HCT116 (cell line): Measurements from ENCODE around the gene PANK3. TPM values are rescaled to one million over a fixed set of nuclear protein-coding genes. Genes with fewer than 3 reads are reported as not detected.

Experiments
- ATAC-seq: fragments of 200-7000 bp; cut with Tn5 transposase; 2 replicates; pipeline ENCODE4 v1.9.1; 2020; ENCODE audit warnings: mild to moderate bottlenecking, moderate library complexity
- BruUV-seq: library from RNA; stranded (reverse); fragments of 400-500 nt; replicated peaks from 2 replicates; lab custom pipeline; 2021; lab: Mats Ljungman, UMichigan
- CTCF ChIA-PET: fragments of 300-600 bp; sonication (Branson Sonifier 250); formaldehyde crosslinking; loops from one replicate; lab custom pipeline; 2021; ENCODE audit warnings: antibody characterized with exemption; lab: Charles Lee
- POLR2A ChIA-PET: fragments of 300-600, 350-600 bp; sonication (Branson Sonifier 250); formaldehyde crosslinking; loops from one replicate; lab custom pipeline; 2021; ENCODE audit warnings: antibody characterized with exemption; lab: Charles Lee
- RAD21 ChIA-PET, 2 experiments: fragments of 300-600 bp; sonication (Branson Sonifier 250); formaldehyde crosslinking; loops; one replicate each; lab custom pipeline; 2023; ENCODE audit warnings: low total read pairs in 2 of 2; ENCODE audit not compliant: uncharacterized antibody in 2 of 2, unreplicated experiment in 2 of 2, low non-redundant PET in 1 of 2; lab: Charles Lee
- DNase-seq: peaks from one replicate; pipeline ENCODE4 v3.0.0-alpha.2; 2010; ENCODE audit warnings: low read depth, low spot score
- H2AFZ ChIP-seq: fragments of 200-600 bp; shearing (Covaris generic), sonication (generic); 2 replicates; pipeline ENCODE4 v1.6.1; 2017; ENCODE audit warnings: low read depth, mixed run types, mixed read lengths, antibody characterized with exemption, low read length; ENCODE audit not compliant: poor library complexity, severe bottlenecking
- H3K27ac ChIP-seq: 2 replicates; pipeline ENCODE4 v1.5.1; 2012; ENCODE audit warnings: low read depth, low read length
- H3K27me3 ChIP-seq: fragments of 200-600 bp; sonication (generic); 2 replicates; pipeline ENCODE4 v1.6.1; 2016; ENCODE audit warnings: mixed run types, low read length, mixed read lengths; ENCODE audit not compliant: insufficient read depth
- H3K36me3 ChIP-seq, 2 experiments: fragments of 200-500 bp in 1 of 2; fragments of 200-600 bp in 1 of 2; sonication (Bioruptor generic) in 1 of 2; sonication (generic) in 1 of 2; 2 replicates each; pipeline versions ENCODE4 v1.5.1 to v1.6.1; 2014 to 2016; ENCODE audit warnings: low read length in 2 of 2, inconsistent platforms in 1 of 2, mixed read lengths in 1 of 2, mixed run types in 1 of 2; ENCODE audit not compliant: insufficient read depth in 2 of 2, control insufficient read depth in 1 of 2
- H3K4me1 ChIP-seq, 2 experiments: fragments of 200-600 bp in 1 of 2; sonication (generic) in 1 of 2; 2 replicates each; pipeline versions ENCODE4 v1.5.1 to v1.6.1; 2012 to 2017; ENCODE audit warnings: low read length in 2 of 2, inconsistent platforms in 1 of 2, mild to moderate bottlenecking in 1 of 2, mixed read lengths in 1 of 2, mixed run types in 1 of 2, moderate library complexity in 1 of 2; ENCODE audit not compliant: insufficient read depth in 2 of 2, control insufficient read depth in 1 of 2
- H3K4me2 ChIP-seq: fragments of 200-600 bp; sonication (generic); 2 replicates; pipeline ENCODE4 v1.6.1; 2017; ENCODE audit warnings: mixed run types, low read length, mixed read lengths
- H3K4me3 ChIP-seq, 2 experiments: fragments of 200-600 bp in 1 of 2; sonication (generic) in 1 of 2; replicated peaks in 1 of 2; 2 replicates each; pipeline ENCODE4 v1.5.1; 2011 to 2016; ENCODE audit warnings: low read length in 2 of 2, control low read depth in 1 of 2, low read depth in 1 of 2, mild to moderate bottlenecking in 1 of 2, mixed read lengths in 1 of 2, mixed run types in 1 of 2
- H3K79me2 ChIP-seq: fragments of 200-600 bp; sonication (generic); 2 replicates; pipeline ENCODE4 v1.6.1; 2017; ENCODE audit warnings: mild to moderate bottlenecking, mixed run types, low read length, moderate library complexity, mixed read lengths; ENCODE audit not compliant: insufficient read depth
- H3K9ac ChIP-seq: fragments of 200-600 bp; sonication (generic); 2 replicates; pipeline ENCODE4 v1.6.1; 2016; ENCODE audit warnings: low read length, mixed read lengths
- H3K9me2 ChIP-seq: fragments of 200-600 bp; sonication (generic), shearing (Covaris generic); 2 replicates; pipeline ENCODE4 v1.6.1; 2017; ENCODE audit warnings: mixed run types, mild to moderate bottlenecking, moderate library complexity; ENCODE audit not compliant: insufficient read depth
- H3K9me3 ChIP-seq, 2 experiments: fragments of 200-500 bp in 1 of 2; fragments of 200-600 bp in 1 of 2; sonication (Bioruptor generic) in 1 of 2; sonication (generic) in 1 of 2; 2 replicates each; pipeline ENCODE4 v1.6.1; 2014 to 2017; ENCODE audit warnings: low read length in 2 of 2, mixed read lengths in 2 of 2, inconsistent platforms in 1 of 2, low read depth in 1 of 2, mild to moderate bottlenecking in 1 of 2, mixed run types in 1 of 2, moderate library complexity in 1 of 2; ENCODE audit not compliant: control insufficient read depth in 1 of 2, insufficient read depth in 1 of 2
- H4K20me1 ChIP-seq: fragments of 200-600 bp; sonication (generic), shearing (Covaris generic); 2 replicates; pipeline ENCODE4 v1.6.1; 2017; ENCODE audit warnings: mixed run types, mild to moderate bottlenecking, moderate library complexity; ENCODE audit not compliant: insufficient read depth
- CBX3 ChIP-seq: IDR thresholded peaks from 2 replicates; pipeline ENCODE4 v1.6.1; 2012; ENCODE audit warnings: low read depth
- CEBPB ChIP-seq: IDR thresholded peaks from 2 replicates; pipeline ENCODE4 v1.6.1; 2012; ENCODE audit warnings: low read depth
- CTCF ChIP-seq, 3 experiments: fragments of 200-600 bp in 1 of 3; sonication (generic) in 1 of 3; IDR thresholded peaks in 2 of 3; conservative IDR thresholded peaks in 1 of 3; 2 replicates each; pipeline ENCODE4 v1.5.1; 2012 to 2017; ENCODE audit warnings: low read depth in 2 of 3, low read length in 2 of 3, antibody characterized with exemption in 1 of 3, borderline replicate concordance in 1 of 3, control low read depth in 1 of 3, mild to moderate bottlenecking in 1 of 3, mixed read lengths in 1 of 3, mixed run types in 1 of 3, moderate library complexity in 1 of 3; ENCODE audit not compliant: insufficient read depth in 1 of 3
- EGR1 ChIP-seq: IDR thresholded peaks from 2 replicates; pipeline ENCODE4 v1.6.1; 2012; ENCODE audit warnings: low read depth
- JUND ChIP-seq: IDR thresholded peaks from 2 replicates; pipeline ENCODE4 v1.6.1; 2012
- POLR2AphosphoS5 ChIP-seq: IDR thresholded peaks from 2 replicates; pipeline ENCODE4 v1.6.1; 2011; ENCODE audit warnings: mild to moderate bottlenecking, low read depth, low read length, moderate library complexity
- TCF7L2 ChIP-seq: IDR thresholded peaks from 2 replicates; pipeline ENCODE4 v1.7.0; 2011; ENCODE audit warnings: borderline replicate concordance, inconsistent platforms; ENCODE audit not compliant: insufficient read depth, insufficient read length; ENCODE audit errors: extremely low read depth
- ZBTB33 ChIP-seq: IDR thresholded peaks from 2 replicates; pipeline ENCODE4 v1.6.1; 2011; ENCODE audit warnings: mild to moderate bottlenecking, low read length, moderate library complexity; ENCODE audit not compliant: insufficient replicate concordance; ENCODE audit errors: extremely low read depth
- ZFX ChIP-seq: fragments of 450-650 bp; IDR thresholded peaks from 2 replicates; pipeline ENCODE4 v1.6.1; 2017
- intact Hi-C: fragments of 100-400 bp; cut with micrococcal nuclease; formaldehyde crosslinking; loops from 2 replicates; pipeline ENCODE4 v1.10.0; 2022
- total RNA-seq: library from RNA; stranded (reverse); gene quantifications from one replicate; pipeline ENCODE4 v1.2.1, GENCODE V29; 2021; ENCODE audit not compliant: unreplicated experiment

PANK3 gene
- total RNA-seq, 1 experiment from 2014 or later: 56.5 TPM

- TF ChIP-seq CTCF (IDR thresholded peaks at IDR 0.05 in 2 of 3, conservative IDR thresholded peaks at IDR 0.05 in 1 of 3; ENCODE audit: borderline replicate concordance in 1 of 3, insufficient read depth in 1 of 3, low read depth in 2 of 3, low read length in 2 of 3): no peak
- TF ChIP-seq ZFX: peak; percentile 80
- no peak for TF ChIP-seq JUND
- TF ChIP-seq CEBPB: no peak
- peak; percentile 98 for TF ChIP-seq POLR2AphosphoS5
- TF ChIP-seq ZBTB33: peak; percentile 56
- peak; percentile 66 for TF ChIP-seq EGR1
- peak; percentile 57; the same call in 1 of the 2 replicates for TF ChIP-seq CBX3
Measured at GRCh38 chr5:168579488-168580226, 489 bp upstream of the PANK3 start (continued).

- RAD21 ChIA-PET: no interaction called here
- Histone ChIP-seq H3K27ac (no peak overlapping the region; the same call in 1 of the 2 replicates), H3K4me3 (peak overlapping the region; percentile 79 to 83), H3K79me2 (peaks cover 54% of the 10 kb centered on the region), H3K9ac (peak overlapping the region; percentile 77), H3K9me3 (no peaks in the 10 kb centered on the region), H3K4me1 (peaks cover 10 to 28% of the 10 kb centered on the region in 2 experiments; a peak in 3 of 4 replicates), H3K27me3 (no peaks in the 10 kb centered on the region), H3K36me3 (peaks cover 0 to 4% of the 10 kb centered on the region in 2 experiments; a peak in 2 of 4 replicates), H3K9me2 (no peaks in the 10 kb centered on the region), H4K20me1 (peaks cover 8% of the 10 kb centered on the region), H2AFZ (no peak overlapping the region), H3K4me2 (peak overlapping the region; percentile 98)
- CTCF ChIA-PET: no interaction called here
- POLR2A ChIA-PET: no interaction called here
- DNase-seq (no peak), ATAC-seq (no peak)
- TF ChIP-seq POLR2AphosphoS5 (no peak), CEBPB (no peak), TCF7L2 (no peak)
- no TSS peak for BruUV-seq
- intact Hi-C loops: loop anchor here (10.0 kb wide), 1 partner anchor 273 kb away; no protein-coding TSS in a partner anchor
Measured at GRCh38 chr5:168578006-168578405, 1.2 kb downstream of the PANK3 start.
